CD4-positive, alpha-beta T cell treated with Interleukin-17A for 4 hours (primary cell): Measurements from ENCODE around the gene DIRAS1.
"Not testable (repeated sequence)": the region's sequence is repeated elsewhere in the genome, so short reads cannot be mapped to it uniquely, and the experiment has no call there.

Experiments
- DNase-seq: peaks from one replicate; pipeline ENCODE4 v3.0.0-alpha.2; 2020; ENCODE audit warnings: mixed read lengths

Gene DIRAS1

DNA sequence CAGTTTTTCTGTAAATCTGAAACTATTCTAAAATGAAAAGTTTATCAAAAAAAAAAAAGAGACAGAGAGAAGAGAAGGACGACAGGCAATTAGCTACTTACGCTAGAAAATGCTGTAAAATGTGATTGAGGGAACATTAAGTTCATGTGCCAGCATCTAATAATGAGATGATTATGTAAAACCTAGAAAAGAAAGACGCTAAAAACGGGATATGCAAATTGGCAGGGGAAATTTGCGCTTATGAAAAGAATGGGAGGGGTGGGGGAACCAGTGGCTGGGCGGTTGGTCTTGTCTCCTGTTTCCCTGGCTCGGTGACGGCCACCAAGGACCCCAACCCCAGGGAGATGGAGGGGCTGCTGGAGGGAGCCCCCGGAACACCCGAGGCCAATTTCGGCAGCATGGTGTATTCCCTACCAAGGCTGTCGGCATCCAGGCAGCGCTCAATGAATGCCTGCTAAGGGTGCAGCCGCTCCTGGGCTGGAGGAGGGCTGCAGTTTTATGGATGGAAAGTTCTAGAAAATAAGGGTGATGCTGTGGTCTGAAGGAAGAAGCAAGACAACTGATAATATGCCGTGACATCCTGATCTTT, 52.9 kb downstream of the DIRAS1 start:
- no peak for DNase-seq

DNA sequence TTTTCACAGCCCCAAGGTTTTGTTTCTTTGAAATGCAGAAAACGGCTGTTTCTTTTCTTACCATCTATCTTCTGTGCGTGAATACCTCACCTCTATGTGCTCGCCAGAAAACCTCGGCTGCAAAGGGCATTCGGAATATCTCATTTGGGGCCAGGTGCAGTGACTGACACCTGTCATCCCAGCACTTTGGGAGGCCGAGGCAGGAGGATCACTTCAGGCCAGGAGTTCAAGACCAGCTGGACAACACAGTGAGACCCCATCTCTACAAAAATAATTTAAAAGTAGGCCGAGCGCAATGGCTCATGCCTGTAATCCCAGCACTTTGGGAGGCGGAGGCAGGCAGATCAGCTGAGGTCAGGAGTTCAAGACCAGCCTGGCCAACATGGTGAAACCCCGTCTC, 53.8 kb downstream of the DIRAS1 start:
- DNase-seq: not testable (repeated sequence)

- DNase-seq: no peak
Measured at GRCh38 chr19:2666344-2666994, 54.7 kb downstream of the DIRAS1 start.

DNA sequence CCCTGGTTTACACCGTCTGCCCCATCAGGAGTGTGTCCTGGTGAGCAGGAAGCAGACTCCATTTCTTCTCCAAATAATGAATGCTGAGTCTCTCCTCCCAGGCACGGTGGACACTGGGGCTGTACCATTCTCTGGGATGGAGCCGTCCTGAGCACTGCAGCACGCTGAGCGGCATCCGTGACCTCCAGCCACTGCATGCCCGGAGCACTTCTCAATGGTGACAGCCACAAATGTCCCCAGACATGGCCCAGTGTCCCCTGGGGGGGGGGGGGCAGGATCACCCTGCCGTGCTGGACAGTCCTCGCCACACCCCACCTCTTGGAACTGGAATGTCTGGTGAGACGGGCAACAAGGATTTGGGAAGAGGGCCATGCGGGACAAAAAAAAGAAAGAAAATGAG, 56.1 kb downstream of the DIRAS1 start:
- no peak for DNase-seq
